Muscle layer of colon (tissue), 2 donors: ENCODE measurements around the gene RSRC2.
"Not testable (repeated sequence)": the region's sequence is repeated elsewhere in the genome, so short reads cannot be mapped to it uniquely, and the experiment has no call there.

ENCODE experiments used
- H3K27ac ChIP-seq: one replicate; pipeline ENCODE4 v1.7.0; 2013; ENCODE audit warnings: low read depth, mild to moderate bottlenecking, low read length, moderate library complexity
- H3K27me3 ChIP-seq, 2 donors: one replicate each; pipeline ENCODE4 v1.7.0; 2013; ENCODE audit warnings: low read length in 2 of 2, mild to moderate bottlenecking in 2 of 2; ENCODE audit not compliant: insufficient read depth in 2 of 2, control insufficient read depth in 1 of 2
- H3K36me3 ChIP-seq: one replicate; pipeline ENCODE4 v1.7.0; 2013; ENCODE audit warnings: mild to moderate bottlenecking, low read length; ENCODE audit not compliant: insufficient read depth
- H3K4me1 ChIP-seq: one replicate; pipeline ENCODE4 v1.7.0; 2013; ENCODE audit warnings: mild to moderate bottlenecking, low read length; ENCODE audit not compliant: insufficient read depth
- H3K4me3 ChIP-seq, 2 donors: one replicate each; pipeline ENCODE4 v1.7.0; 2013; ENCODE audit warnings: low read length in 2 of 2, low read depth in 1 of 2, mild to moderate bottlenecking in 1 of 2, moderate library complexity in 1 of 2
- H3K9ac ChIP-seq: one replicate; pipeline ENCODE4 v1.7.0; 2013; ENCODE audit warnings: low read length
- H3K9me3 ChIP-seq: one replicate; pipeline ENCODE4 v1.7.0; 2013; ENCODE audit warnings: mild to moderate bottlenecking, low read length
- donor health status: abdominal sarcoma.
- donor health status: Adenocarcinoma of cecum.

The RSRC2 gene

DNA sequence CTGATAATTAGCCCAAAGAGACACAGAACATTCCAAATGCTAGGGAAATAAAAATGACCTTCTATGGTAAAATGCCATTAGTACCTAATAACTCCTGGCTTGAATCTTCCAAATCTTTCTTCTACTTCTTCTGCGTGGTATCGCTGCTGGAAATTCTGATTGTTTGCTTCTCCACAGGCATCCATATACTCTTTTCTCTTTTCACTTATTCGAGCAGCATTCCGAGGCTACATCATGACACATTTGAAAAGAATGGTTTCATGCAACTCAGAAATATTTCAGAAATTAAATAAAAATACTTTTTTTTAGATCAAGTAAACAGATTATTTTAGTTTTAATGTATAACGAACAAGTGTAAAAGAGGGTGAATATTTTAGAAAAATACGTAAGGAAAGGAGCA is 44.9 kb downstream of the RSRC2 start:
- H3K27ac ChIP-seq, result no peak overlapping the region
- peaks cover 55% of the 10 kb centered on the region for H3K36me3 ChIP-seq
- no peaks in the 10 kb centered on the region for H3K4me1 ChIP-seq
- H3K9me3 ChIP-seq, result no peaks in the 10 kb centered on the region
- H3K4me3 ChIP-seq, result no peak overlapping the region
- no peaks in the 10 kb centered on the region for H3K27me3 ChIP-seq
- H3K9ac ChIP-seq, result no peak overlapping the region

DNA sequence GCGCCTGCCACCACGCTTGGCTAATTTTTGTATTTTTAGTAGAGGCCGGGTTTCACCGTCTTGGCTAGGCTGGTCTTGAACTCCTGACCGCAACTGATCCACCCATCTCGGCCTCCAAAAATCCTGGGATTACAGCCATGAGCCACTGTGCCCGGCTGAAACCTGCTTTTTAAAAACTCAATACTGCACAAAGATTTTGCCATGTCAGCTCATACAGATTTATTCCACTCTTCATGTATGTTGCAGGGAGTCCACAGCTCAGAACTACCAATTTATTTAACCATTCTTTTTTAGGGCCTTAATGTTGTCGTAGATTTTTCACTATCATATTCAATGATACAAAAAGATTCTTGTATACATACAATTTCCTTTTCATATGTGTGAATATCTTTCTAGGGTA is 46.0 kb downstream of the RSRC2 start:
- Histone ChIP-seq H3K4me1 (no peaks in the 10 kb centered on the region), H3K9ac (no peak overlapping the region), H3K27me3 (no peaks in the 10 kb centered on the region), H3K36me3 (peaks cover 58% of the 10 kb centered on the region), H3K9me3 (no peaks in the 10 kb centered on the region), H3K27ac (no peak overlapping the region), H3K4me3 (no peak overlapping the region)

DNA sequence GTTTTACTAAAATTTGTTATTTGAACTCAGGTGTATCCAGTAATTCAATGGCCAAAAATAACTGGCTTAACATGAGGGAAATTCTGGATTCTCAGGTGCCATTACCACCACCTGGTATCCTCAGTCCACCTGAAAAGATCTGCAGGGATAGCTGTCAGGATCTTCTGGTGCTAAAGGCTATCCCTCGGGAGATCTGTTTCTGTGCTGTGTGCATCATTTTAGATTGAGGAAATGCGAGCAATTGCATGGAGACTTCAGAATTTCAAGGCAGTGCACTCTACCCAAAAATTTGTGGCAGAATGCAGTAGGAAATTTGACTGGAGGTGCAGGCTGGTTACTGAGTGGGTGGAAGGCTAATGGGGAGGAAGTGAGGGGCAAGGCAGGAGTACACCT is 52.4 kb downstream of the RSRC2 start:
- Histone ChIP-seq H3K36me3 (peaks cover 50% of the 10 kb centered on the region), H3K9me3 (no peaks in the 10 kb centered on the region)

GRCh38 chr12:122473543-122474323 is 53.0 kb downstream of the RSRC2 start:
- Histone ChIP-seq H3K36me3 (peaks cover 49% of the 10 kb centered on the region), H3K27me3 (no peaks in the 10 kb centered on the region), H3K9ac (no peak overlapping the region), H3K9me3 (no peaks in the 10 kb centered on the region), H3K27ac (no peak overlapping the region), H3K4me1 (peaks cover 6% of the 10 kb centered on the region), H3K4me3 (no peak overlapping the region)

More for the DNA sequence above, 52.4 kb downstream of the RSRC2 start:
- no peak overlapping the region for H3K27ac ChIP-seq
- no peak overlapping the region for H3K4me3 ChIP-seq
- peaks cover 6% of the 10 kb centered on the region for H3K4me1 ChIP-seq
- no peaks in the 10 kb centered on the region for H3K27me3 ChIP-seq
- no peak overlapping the region for H3K9ac ChIP-seq

DNA sequence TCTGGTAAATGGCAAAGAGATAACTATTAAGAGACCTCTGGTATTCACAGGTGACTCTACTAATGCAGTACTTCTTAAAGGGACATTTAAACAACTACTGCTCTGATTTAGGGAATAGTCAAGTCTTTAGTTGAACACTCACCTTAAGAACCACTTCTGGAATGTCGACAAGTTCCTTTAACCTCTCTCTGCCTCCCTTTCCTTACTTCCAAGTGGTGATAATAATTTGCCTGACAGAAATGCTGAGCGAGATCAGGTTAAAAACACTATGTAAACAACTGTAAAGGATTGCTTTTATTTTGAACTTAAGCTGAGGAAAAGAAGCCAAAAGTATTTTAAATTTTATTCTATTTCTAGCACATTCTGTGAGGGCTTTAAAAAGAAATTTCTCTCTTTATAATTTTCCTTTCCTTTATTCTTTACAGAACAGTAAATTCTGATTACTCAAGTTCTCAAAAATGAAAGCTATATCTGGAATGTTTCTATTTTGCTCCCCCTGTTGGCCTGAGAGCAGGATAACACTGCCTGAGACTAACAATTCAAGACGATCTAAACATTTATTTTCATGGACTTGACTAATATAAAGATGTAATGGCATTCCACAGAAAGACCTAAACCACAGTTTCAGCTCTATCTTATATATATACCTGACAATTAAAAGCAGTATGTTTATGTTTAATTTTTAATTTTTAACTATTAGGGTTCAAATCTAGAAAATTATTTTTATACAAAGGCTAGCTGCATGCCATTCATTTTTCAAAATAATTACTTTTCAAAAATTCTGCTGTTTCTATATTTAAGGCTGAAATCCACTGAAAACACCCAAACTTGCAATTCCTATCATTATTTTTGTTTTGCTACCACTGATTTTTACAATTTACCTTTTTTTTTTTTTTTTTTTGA is 55.2 kb downstream of the RSRC2 start:
- Histone ChIP-seq H3K27ac (peak overlapping the region; percentile 58), H3K36me3 (peaks cover 32% of the 10 kb centered on the region), H3K9ac (peak overlapping the region; percentile 42), H3K4me3 (peak overlapping the region in 1 of 2 donors; percentile 28), H3K27me3 (no peaks in the 10 kb centered on the region), H3K9me3 (no peaks in the 10 kb centered on the region), H3K4me1 (peaks cover 6% of the 10 kb centered on the region)

DNA sequence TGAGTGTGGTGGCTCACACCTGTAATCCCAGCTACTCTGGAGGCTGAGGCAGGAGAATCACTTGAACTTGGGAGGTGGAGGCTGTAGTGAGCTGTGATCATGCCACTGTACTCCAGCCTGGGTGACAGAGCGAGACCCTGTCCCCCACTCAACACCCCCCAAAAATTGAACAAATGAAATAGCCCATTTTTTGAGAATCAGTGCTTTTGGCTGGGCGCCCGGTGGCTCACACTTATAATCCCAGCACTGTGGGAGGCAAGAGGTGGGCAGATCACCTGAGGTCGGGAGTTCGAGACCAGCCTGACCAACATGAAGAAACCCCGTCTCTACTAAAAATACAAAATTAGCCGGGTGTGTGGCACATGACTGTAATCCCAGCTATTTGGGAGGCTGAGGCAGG is 56.2 kb downstream of the RSRC2 start:
- not testable (repeated sequence) for H3K9ac ChIP-seq, H3K4me3 ChIP-seq, H3K27me3 ChIP-seq, H3K9me3 ChIP-seq, H3K27ac ChIP-seq, H3K4me1 ChIP-seq
- H3K36me3 ChIP-seq, result peaks cover 22% of the 10 kb centered on the region

GRCh38 chr12:122469856-122470255 is 56.9 kb downstream of the RSRC2 start:
- H3K9me3 ChIP-seq, H3K9ac ChIP-seq, H3K4me3 ChIP-seq, H3K4me1 ChIP-seq, H3K27me3 ChIP-seq, H3K27ac ChIP-seq: not testable (repeated sequence)
- peaks cover 15% of the 10 kb centered on the region for H3K36me3 ChIP-seq

- H3K9me3 ChIP-seq, result no peaks in the 10 kb centered on the region
Measured at GRCh38 chr12:122467983-122468382, 58.8 kb downstream of the RSRC2 start.

DNA sequence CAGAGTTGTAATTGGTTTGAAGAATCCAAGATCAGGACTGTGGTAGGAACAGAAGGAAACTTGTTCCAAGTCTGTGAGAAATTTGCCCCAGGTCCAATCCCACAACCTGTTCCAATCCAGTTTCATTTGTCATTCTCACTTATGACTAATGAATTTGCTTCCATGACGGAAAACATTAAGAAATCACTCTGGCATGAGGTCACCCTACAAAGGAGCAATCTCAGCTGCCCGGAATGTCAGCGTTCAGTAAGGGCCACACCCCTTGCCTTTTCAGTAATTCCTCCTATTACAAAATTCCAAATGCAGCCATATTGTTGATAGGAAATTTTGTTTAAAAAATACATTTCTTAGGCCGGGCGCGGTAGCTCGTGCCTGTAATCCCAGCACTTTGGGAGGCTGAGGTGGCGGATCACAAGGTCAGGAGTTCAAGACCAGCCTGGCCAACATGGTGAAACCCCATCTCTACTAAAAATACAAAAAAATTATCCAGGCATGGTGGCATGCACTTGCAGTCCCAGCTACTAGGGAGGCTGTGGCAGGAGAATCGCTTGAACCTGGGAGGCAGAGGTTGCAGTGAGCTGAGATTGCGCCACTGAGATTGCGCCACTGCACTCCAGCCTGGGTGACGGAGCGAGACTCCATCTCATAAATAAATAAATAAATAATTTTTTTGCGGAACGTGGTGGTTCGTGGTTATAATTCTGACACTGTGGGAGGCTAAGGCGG is 62.3 kb downstream of the RSRC2 start:
- not testable (repeated sequence) for H3K4me3 ChIP-seq, H3K27ac ChIP-seq, H3K36me3 ChIP-seq, H3K27me3 ChIP-seq, H3K9ac ChIP-seq, H3K9me3 ChIP-seq, H3K4me1 ChIP-seq

More at GRCh38 chr12:122467983-122468382, 58.8 kb downstream of the RSRC2 start:
- peaks cover 6% of the 10 kb centered on the region for H3K4me1 ChIP-seq
- H3K9ac ChIP-seq, result no peak overlapping the region
- no peak overlapping the region for H3K4me3 ChIP-seq
- H3K27ac ChIP-seq, result no peak overlapping the region
- no peaks in the 10 kb centered on the region for H3K27me3 ChIP-seq
- H3K36me3 ChIP-seq, result no peaks in the 10 kb centered on the region

DNA sequence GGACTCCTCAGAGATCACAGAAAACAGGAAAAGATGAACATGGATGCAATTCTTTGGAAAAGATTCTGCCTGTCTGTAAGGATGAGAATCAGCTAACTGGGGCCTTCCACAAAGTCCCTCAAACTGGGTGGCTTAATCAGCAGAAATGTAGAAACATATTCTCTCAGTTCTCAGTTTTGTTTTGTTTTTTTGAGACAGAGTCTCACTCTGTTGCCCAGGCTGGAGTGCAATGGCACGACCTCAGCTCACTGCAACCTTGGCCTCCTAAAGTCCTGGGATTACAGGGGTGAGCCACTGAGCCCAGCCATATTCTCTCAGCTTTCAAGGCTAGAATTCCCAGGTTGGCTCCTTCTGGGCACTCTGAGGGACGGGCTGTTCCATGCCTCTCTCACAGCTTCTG is 66.1 kb downstream of the RSRC2 start:
- H3K27me3 ChIP-seq, result no peaks in the 10 kb centered on the region
- H3K4me3 ChIP-seq, result no peak overlapping the region
- no peaks in the 10 kb centered on the region for H3K9me3 ChIP-seq
- H3K4me1 ChIP-seq, result no peaks in the 10 kb centered on the region
- H3K36me3 ChIP-seq, result no peaks in the 10 kb centered on the region
- H3K9ac ChIP-seq, result no peak overlapping the region
- H3K27ac ChIP-seq, result no peak overlapping the region

GRCh38 chr12:122460061-122460460 is 66.7 kb downstream of the RSRC2 start:
- Histone ChIP-seq H3K27ac (no peak overlapping the region), H3K9me3 (no peaks in the 10 kb centered on the region), H3K9ac (no peak overlapping the region), H3K27me3 (no peaks in the 10 kb centered on the region), H3K4me1 (no peaks in the 10 kb centered on the region), H3K4me3 (no peak overlapping the region), H3K36me3 (no peaks in the 10 kb centered on the region)
